SH-SY5Y (cell line): ENCODE measurements around the gene SURF2.

Source experiments
- GATA2 ChIP-seq: IDR thresholded peaks from 2 replicates; pipeline ENCODE4 v1.6.1; 2011; ENCODE audit warnings: mild to moderate bottlenecking, low read depth, low read length
- GATA3 ChIP-seq: IDR thresholded peaks from 2 replicates; pipeline ENCODE4 v1.6.1; 2011; ENCODE audit warnings: low read depth, mild to moderate bottlenecking, low read length, moderate library complexity

DNA sequence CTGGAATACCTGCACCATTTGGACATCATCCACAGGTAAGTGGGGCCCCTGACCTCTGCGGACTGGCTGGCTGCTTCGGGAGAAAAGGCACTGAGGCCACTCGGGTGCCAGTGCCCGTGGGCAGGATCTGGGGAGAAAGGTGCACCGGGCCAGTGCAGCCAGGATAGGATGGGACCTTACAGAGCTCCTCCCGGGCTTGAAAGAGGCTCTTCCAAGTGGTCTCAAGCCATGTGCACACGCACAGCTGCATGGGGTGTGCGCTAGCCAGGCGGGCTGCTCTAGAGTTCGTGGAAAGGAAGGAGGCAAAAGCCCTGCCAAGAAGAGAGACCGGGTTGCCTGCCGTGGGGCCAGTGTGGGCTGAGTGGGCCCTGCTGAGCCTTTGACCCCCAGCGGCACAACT is 33.2 kb downstream of the SURF2 start:
- TF ChIP-seq GATA2 (no peak), GATA3 (no peak)
